Measurements from ENCODE around the gene NLRP4.

NLRP4 gene, protein sequence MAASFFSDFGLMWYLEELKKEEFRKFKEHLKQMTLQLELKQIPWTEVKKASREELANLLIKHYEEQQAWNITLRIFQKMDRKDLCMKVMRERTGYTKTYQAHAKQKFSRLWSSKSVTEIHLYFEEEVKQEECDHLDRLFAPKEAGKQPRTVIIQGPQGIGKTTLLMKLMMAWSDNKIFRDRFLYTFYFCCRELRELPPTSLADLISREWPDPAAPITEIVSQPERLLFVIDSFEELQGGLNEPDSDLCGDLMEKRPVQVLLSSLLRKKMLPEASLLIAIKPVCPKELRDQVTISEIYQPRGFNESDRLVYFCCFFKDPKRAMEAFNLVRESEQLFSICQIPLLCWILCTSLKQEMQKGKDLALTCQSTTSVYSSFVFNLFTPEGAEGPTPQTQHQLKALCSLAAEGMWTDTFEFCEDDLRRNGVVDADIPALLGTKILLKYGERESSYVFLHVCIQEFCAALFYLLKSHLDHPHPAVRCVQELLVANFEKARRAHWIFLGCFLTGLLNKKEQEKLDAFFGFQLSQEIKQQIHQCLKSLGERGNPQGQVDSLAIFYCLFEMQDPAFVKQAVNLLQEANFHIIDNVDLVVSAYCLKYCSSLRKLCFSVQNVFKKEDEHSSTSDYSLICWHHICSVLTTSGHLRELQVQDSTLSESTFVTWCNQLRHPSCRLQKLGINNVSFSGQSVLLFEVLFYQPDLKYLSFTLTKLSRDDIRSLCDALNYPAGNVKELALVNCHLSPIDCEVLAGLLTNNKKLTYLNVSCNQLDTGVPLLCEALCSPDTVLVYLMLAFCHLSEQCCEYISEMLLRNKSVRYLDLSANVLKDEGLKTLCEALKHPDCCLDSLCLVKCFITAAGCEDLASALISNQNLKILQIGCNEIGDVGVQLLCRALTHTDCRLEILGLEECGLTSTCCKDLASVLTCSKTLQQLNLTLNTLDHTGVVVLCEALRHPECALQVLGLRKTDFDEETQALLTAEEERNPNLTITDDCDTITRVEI

DNA sequence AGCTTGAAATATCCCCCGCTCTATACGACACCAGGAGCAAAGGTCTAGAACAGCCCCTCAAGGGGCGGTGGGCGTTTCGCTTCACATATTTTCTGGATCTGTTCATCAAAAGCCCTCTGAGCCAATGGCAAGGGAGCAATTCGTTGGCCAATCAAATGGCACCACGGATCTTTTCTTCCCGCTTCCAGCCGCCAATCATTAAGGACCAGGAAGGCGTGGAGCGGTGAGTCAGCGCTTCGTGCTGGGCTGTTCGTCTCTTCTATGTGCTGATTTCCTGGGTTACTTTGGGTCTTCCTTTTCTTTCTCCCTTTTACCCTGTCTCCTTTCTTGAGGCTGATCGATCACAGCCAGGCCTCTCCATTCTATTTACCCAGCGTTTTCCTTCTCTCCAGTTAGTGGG lies at the start of gene NLRP4:
Gene NLRP4 (plus strand): TSS at position 201 of the 400 bp plus-strand sequence. CDS start 15,541 bp downstream, outside the sequence.
- no peak for DNase-seq (ENCODE audit: low spot score)

DNA sequence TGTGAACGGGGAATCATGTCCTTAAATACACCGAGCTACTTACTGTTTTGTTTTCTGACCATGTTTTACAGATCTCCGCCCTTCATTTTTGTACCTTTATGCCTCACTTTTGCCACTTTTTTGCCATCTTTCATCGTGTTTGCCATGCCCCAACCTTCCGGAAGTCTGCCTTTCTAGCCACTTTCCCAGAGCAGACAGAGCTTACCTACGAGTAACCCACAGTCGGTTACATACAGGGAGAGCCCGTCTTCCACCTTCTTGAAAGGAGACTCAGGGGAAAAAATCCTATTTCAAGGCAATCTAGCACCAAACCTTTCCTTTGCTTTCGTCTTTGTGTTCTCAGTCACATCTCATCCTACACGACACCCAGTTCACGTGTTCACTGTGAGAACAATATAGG lies 41.3 kb upstream of the NLRP4 start:
- no peak for DNase-seq (ENCODE audit: low spot score)

DNA sequence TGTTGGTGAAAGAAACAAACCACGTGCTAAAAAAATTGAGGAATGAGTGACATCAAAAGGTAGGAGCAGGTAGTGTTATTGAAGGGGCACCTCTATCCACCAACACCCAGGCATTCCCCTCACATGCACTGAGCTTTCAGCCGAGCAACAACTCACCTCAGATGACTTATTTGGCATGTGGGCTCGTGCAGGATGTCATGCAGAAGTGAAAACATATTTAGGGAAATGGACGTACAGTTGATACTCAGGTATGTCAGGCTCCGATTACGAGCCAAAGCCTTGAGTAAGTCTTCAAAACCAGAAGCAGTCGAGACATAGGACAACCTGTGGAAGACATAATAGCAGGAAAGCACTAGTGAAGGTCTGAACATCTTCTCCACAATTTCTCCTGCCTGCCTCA lies 34.9 kb upstream of the NLRP4 start:
- no peak for DNase-seq (ENCODE audit: low spot score)

DNA sequence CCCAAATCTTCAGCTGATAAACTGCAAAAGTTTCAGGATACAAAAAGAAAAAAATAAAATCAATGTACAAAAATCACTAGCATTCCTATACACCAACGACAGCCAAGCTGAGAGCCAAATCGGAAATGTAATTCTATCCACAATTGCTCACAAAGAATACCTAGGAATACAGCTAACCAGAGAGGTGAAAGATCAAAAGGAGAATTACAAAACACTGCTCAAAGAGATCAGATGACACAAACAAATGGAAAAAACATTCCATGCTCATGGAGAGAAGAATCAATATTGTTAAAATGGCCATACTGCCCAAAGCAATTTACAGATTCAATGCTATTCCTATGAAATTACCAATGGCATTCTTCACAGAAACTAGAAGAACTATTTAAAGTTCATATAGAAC lies 34.1 kb upstream of the NLRP4 start:
- DNase-seq (ENCODE audit: low spot score), result no peak

DNA sequence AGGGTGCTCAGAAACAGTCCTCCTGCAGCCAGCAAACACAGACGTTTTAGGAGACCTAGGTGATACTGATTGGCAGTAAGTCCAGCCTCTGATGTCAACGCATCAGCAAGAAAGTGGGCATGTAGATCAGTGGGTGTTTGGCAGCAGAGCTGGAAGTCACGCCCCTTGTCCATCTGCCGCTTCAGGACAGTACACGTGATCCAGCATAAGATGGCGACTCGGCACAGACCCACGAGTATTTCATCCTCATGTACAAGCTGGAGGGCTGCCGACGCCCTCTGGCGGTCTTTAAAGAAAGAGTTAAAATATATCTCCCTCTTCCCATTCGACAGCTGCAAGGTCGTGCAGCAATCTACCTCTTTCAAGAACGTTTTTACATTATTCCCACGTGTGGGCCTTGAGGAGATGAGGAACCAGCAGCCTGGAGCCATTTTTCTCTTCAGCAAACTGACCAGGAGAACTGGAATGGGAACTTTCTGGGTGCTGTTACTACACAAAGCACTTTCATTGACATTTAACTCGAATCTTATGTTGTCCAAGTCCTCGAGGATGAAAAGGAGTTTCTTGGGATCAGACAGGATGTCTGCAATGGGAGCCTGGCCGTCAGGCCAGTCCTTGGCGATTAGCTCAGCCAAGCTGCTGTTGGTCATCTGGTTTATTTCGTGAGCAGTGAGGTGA lies 26.8 kb upstream of the NLRP4 start:
- peak; percentile 69 for DNase-seq (ENCODE audit: low spot score)

DNA sequence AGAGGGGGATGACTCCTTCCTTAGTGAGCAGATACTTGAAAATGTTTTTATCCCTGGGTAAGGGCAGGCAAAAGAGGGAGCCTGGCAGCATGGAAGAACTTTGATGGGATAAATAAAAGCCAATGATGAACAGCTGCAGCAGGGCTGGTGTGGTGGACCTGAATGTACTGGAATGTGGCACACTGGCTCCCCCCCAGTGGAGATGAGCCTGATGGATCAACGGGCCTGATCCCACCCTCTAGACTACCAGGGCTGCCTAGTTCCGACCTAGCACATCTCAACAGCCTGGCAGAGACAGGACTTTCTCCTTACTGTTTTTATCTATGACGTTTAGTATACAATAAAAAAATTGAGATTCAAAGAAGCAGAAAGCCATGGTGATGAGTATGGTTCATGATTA lies 25.0 kb upstream of the NLRP4 start:
- no peak for DNase-seq (ENCODE audit: low spot score)

DNA sequence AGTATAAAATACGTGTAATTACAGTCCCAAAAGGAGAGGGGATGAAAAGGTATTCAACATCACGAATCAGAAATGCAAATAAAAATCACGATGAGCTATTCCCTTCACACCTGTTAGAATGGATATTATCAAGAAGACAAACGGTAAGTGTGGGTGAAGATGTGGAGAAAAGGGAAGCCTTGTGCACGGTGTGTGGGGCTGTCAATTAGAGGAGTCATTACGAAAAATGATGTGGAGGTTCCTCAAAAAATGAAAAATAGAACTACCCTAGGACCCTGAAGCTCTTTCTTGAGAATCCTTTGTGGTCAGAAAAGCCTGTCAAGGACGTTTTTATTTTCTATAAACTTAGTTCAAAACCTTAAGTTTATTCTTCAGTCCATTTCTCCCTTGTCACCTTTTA lies 23.9 kb upstream of the NLRP4 start:
- DNase-seq (ENCODE audit: low spot score), result no peak

DNA sequence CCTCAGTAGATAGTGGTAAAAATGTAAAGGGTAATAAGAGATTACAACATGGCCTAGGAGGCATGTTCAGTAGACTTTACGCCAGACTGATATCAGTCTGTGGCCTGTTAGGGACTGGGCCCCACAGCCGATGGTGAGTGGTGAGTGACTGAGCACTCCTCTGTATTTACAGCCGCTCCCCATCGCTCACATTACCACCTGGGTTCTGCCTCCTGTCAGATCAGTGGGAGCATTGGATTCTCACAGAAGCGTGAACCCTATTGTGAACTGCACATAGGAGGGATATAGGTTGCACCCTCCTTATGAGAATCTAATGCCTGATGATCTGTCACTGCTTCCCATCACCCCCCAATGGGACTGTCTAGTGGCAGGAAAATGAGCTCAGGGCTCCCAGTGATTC lies 22.4 kb upstream of the NLRP4 start:
- no peak for DNase-seq (ENCODE audit: low spot score)

DNA sequence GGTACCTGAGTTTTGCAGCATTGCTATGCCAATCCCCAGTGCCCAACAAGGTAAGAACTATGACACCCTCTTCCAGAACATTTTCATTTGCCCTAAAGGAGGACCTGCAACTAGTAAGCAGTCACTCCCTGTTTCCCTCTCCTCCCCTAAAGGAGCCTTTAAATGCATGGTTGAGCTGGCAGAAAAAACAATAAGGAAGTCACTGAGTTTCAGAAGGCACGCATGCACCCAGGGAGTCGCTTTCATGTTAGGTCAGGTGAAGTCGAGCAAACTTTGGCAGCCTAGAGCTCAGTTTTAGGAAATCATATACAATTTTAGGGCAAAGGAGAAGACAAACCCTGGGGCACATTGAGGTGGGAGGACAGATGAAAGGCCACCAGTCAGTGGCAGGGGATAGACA lies 16.3 kb upstream of the NLRP4 start:
- no peak for DNase-seq (ENCODE audit: low spot score)

DNA sequence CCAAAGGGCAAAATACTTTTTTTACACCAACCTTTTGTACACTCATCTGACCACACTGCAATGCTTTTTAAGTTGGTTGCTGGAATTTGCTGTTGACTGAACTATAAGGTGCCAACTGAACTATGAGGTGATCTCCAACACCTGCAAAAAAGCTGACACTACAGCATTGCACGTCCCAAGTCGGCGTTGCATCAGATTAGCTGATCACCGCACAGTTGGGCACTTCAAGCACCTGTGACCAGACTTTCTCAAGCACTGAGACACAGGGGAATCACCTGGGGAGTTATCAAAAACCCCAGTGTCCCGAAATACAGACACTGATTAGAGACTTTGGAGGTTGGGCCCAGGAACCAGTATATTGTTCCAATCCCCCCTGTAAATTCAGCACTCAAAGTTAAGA lies 5.7 kb upstream of the NLRP4 start:
- no peak for DNase-seq (ENCODE audit: low spot score)

DNA sequence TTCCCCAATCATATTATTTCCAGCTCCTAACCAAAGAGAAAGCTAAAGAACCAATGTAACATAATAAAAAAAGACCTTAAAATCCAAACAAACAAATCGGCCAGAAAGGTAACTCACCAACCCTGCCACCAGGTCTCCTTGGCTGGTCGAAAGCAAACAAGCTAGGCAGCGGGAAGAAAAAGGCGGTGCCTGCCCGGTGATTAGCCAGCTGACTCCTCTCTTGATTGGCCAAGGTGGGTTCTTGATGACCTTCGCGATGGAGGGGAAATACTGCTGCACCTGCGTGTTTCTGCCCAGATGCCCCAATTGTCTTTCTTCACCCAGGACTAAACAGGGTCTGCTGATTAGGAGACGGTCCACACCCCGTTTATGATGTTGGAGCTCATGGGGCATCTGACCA lies 4.5 kb upstream of the NLRP4 start, which contains the start of gene NLRP11:
Gene NLRP11 (minus strand): TSS at position 154 of the 400 bp plus-strand sequence. CDS start 13,825 bp downstream, outside the sequence.
- no peak for DNase-seq (ENCODE audit: low spot score)

DNA sequence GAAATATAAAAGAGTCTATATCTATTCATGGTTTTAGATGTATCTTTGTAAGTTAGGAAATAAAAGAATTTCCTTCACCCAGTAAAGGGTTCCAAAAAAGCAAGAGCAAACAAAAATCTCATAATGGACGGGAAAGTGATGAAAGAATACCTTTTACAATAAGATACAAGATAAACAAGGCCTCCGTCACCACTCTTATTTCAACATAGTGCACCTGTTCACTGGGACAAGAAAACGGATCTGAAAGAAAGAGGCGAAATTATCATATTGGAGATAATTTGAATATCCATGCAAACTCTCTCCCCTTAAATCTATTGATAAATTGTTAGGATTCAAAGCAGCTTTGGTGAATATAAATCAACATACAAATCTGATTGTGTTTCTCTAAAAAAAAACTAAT lies 3.7 kb upstream of the NLRP4 start:
- DNase-seq (ENCODE audit: low spot score), result no peak

DNA sequence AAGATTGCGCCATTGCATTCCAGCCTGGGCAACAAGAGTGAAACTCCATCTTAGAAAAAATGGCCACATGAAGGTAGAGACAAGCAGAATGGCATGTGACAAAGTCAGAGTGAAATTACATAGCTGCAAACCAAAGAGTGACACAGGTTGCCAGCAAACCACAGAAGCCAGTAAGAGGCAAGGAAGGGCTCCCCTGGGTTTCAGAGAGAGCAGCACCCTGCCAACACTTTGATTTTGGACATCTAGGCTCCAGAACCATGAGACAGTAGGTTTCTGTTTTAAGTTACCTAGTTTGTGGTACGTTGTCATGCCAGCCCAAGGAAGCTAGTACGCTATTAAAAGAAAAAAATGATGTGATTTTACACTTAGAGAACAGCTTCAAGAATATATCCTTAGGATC lies 1.9 kb downstream of the NLRP4 start:
- DNase-seq (ENCODE audit: low spot score), result no peak

DNA sequence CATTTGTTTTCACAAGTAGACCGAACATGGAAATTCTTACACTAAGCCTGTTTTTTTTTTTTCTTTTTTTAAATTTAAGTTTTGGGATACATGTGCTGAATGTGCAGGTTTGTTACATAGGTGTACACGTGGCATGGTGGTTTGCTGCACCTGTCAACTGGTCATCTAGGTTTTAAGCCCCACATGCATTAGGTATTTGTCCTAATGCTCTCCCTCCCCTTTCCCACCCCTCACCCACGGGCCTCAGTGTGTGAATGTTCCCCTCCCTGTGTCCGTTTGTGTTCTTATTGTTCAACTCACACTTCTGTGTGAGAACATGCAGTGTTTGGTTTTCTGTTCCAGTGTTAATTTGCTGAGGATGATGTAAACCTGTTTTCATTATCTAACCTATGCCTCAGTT lies 2.6 kb downstream of the NLRP4 start:
- DNase-seq (ENCODE audit: low spot score), result no peak

DNA sequence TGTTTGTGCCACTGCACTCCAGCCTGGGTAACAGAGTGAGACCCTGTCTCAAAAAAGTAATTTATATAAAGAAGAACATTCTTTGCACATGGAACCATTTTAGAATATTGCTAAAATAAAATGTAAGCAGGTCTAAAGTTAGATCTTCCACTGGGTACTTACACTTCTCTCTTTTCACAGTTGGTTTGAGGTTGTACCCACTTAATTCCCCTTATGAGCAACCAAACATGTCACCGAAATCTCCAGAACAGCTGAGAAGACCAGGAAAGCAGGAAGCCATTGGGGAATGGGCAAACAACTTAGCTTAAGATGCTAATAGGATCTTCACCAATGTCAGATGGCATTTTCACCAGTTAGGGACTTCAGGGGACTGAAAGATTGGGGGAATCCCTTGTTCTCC lies 18.8 kb downstream of the NLRP4 start:
- no peak for DNase-seq (ENCODE audit: low spot score)

DNA sequence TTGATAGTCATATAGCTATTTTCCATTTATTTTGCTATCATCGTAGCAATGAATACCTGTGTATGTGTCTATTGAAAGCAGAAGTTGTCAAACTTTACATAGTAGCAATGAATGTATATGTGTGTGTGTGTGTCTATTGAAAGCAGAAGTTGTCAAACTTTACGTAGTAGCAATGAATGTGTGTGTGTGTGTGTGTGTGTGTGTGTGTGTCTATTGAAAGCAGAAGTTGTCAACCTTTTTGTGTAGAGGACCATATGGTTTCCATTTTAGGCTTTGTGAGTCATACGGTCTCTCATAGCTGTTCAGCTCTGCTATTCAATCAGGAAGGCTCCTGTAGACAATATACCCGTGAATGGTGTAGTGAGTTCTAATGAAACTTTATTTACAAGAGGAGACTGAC lies 20.8 kb downstream of the NLRP4 start:
- no peak for DNase-seq (ENCODE audit: low spot score)

DNA sequence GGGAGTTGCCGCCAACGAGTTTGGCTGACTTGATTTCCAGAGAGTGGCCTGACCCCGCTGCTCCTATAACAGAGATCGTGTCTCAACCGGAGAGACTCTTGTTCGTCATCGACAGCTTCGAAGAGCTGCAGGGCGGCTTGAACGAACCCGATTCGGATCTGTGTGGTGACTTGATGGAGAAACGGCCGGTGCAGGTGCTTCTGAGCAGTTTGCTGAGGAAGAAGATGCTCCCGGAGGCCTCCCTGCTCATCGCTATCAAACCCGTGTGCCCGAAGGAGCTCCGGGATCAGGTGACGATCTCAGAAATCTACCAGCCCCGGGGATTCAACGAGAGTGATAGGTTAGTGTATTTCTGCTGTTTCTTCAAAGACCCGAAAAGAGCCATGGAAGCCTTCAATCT lies 21.6 kb downstream of the NLRP4 start:
- no peak for DNase-seq (ENCODE audit: low spot score)

DNA sequence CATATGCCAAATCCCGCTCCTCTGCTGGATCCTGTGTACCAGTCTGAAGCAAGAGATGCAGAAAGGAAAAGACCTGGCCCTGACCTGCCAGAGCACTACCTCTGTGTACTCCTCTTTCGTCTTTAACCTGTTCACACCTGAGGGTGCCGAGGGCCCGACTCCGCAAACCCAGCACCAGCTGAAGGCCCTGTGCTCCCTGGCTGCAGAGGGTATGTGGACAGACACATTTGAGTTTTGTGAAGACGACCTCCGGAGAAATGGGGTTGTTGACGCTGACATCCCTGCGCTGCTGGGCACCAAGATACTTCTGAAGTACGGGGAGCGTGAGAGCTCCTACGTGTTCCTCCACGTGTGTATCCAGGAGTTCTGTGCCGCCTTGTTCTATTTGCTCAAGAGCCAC lies 22.1 kb downstream of the NLRP4 start:
- DNase-seq (ENCODE audit: low spot score), result no peak

DNA sequence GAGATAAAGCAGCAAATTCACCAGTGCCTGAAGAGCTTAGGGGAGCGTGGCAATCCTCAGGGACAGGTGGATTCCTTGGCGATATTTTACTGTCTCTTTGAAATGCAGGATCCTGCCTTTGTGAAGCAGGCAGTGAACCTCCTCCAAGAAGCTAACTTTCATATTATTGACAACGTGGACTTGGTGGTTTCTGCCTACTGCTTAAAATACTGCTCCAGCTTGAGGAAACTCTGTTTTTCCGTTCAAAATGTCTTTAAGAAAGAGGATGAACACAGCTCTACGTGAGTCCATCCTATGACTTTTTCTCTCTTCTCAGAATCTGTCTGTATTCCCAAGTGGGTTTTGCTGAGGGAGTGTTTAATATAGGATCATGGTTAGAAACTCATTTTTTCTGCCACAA lies 22.6 kb downstream of the NLRP4 start:
- no peak for DNase-seq (ENCODE audit: low spot score)

DNA sequence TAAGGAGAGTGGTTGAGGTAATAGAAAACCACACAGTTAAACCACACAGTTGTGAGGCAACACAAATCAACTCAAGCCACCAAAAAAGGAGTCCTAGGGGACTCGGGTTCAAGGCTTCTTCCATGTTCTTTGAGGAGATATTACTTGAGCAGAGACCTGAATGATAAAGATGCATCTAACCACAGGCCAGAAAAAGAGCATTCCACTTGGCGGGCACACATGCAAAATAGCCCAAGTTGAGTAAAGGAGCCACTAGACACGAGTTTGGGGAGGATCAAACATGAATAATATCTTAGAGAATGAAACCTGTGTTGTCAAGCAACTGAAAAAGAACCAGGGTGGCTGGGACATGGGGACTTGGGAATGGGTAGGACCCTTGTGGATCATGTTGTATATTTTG lies 30.2 kb downstream of the NLRP4 start:
- no peak for DNase-seq (ENCODE audit: low spot score)

DNA sequence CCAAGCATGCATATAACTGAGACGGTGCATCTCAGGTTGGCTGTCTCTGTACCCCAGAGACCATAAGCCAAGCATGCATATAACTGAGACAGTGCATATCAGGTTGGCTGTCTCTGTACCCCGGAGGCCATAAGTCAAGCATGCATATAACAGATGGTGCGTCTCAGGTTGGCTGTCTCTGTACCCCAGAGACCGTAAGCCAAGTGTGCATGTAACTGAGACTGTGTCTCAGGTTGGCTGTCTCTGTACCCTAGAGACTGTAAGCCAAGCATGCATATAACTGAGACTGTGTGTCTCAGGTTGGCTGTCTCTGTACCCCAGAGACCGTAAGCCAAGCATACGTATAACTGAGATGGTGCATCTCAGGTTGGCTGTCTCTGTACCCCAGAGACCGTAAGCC lies 30.8 kb downstream of the NLRP4 start:
- DNase-seq (ENCODE audit: low spot score), result no peak

DNA sequence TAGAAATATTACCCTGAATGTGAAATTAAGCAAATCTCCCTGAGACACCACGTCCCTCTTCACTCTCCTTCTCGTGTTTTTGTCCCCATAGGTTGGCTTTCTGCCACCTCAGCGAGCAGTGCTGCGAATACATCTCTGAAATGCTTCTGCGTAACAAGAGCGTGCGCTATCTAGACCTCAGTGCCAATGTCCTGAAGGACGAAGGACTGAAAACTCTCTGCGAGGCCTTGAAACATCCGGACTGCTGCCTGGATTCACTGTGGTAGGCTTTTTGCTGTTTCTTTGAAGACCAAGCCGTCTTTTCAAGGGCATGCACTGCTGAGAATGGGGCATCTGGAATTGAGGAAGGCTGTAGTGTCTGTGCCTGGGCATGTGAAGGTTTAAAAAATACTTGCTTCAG lies 34.4 kb downstream of the NLRP4 start:
- DNase-seq (ENCODE audit: low spot score), result no peak
